Measurements from ENCODE around the gene NTF3.

DNA sequence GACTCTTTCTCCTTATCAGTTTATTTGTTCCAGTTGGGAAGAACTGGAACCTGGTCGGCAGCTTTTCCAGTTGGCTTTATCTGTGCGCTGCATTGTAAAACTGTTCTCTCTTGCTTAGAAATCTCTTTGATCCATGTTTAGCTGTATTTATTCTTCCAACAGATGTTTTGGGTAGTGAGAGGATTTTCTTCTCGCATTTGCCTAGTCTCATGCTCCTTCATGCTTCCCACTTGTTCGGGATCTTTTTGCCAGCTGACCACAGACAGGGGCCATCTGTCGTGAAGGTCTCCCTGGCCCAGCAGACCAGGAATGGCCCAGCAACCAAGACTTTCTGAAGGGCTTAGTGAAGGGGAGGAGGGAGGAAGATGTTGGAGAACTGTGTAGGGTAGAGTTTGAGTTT, 21.6 kb downstream of the NTF3 start:
- TF ChIP-seq, protein P1, sequence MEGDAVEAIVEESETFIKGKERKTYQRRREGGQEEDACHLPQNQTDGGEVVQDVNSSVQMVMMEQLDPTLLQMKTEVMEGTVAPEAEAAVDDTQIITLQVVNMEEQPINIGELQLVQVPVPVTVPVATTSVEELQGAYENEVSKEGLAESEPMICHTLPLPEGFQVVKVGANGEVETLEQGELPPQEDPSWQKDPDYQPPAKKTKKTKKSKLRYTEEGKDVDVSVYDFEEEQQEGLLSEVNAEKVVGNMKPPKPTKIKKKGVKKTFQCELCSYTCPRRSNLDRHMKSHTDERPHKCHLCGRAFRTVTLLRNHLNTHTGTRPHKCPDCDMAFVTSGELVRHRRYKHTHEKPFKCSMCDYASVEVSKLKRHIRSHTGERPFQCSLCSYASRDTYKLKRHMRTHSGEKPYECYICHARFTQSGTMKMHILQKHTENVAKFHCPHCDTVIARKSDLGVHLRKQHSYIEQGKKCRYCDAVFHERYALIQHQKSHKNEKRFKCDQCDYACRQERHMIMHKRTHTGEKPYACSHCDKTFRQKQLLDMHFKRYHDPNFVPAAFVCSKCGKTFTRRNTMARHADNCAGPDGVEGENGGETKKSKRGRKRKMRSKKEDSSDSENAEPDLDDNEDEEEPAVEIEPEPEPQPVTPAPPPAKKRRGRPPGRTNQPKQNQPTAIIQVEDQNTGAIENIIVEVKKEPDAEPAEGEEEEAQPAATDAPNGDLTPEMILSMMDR (conservative IDR thresholded peaks at IDR 0.05 in 1 of 2, IDR thresholded peaks at IDR 0.05 in 1 of 2; ENCODE audit: low read depth in 1 of 2, low read length in 2 of 2) = no peak
- TF ChIP-seq EZH2 (IDR thresholded peaks at IDR 0.05; ENCODE audit: low read length, missing control alignments) = no peak
